GM19035 (cell line): ENCODE measurements around the gene C1QTNF5.
A peak's percentile ranks its signal among the peaks of the same experiment; 100 is the strongest.

Source experiments
- ATAC-seq: cut with Tn5 transposase; IDR thresholded peaks from one replicate; pipeline ENCODE4 v1.9.1; 2021; ENCODE audit not compliant: unreplicated experiment

C1QTNF5 gene

DNA sequence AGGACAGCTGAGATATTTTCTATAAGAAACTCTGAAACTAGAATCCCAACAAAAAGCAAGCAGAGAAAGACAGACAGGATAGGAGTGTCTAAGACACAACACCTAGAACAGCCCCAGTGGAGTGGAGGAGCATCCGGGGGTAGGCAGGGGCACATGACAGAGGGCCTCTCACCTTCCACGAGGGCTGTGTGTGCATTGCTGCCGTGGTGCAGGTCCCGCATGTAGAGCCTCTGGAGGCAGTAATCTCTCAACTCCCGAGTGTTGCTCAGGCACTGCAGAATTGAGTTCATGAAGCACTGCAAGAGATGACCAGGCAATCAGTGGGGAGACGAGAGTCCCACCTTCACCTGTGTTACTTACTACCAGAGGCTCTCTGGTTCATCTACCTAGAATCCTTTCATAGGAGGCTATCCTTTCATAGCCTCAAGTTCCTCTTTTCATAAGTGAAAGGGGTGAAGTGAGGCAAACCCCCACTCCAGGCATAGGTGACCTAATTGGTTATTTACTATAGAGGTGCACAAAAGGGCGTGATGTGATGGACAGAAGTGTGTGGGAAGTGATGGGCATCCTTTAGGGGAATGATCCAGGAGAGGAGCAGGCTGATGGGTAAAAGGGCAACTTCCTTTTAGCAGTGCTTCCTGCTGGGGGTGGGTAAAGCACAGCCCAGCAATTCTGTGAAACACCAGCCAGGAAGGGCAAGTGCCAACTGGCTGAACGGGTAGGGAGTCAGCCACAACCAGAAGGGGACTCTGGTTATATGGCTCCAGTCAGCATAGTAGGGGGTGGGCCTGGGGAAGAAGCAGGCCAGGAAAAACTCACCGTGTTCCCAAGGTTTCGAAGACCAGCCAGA lies 18.9 kb upstream of the C1QTNF5 start:
- no peak for ATAC-seq

DNA sequence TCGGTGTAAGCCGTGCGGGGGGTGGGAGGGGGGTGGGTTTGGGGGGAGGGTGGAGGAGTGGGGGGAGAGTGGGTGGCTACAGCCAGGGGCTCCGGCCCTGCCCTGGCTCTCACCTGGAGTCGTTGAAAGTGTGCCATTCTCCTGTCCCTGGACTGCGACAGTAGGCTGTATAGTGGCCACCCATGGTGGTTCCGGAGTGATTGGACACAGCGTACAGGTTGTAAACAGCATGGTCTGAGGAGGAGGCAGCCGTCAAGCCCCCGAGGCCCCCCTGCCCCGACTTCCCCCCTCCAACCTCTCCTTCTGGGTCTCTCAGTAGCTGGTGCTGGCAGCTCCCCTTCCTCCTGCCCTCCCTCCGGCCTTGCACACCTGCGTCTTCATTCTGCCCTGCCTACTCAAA lies 16.4 kb upstream of the C1QTNF5 start:
- ATAC-seq, result no peak

DNA sequence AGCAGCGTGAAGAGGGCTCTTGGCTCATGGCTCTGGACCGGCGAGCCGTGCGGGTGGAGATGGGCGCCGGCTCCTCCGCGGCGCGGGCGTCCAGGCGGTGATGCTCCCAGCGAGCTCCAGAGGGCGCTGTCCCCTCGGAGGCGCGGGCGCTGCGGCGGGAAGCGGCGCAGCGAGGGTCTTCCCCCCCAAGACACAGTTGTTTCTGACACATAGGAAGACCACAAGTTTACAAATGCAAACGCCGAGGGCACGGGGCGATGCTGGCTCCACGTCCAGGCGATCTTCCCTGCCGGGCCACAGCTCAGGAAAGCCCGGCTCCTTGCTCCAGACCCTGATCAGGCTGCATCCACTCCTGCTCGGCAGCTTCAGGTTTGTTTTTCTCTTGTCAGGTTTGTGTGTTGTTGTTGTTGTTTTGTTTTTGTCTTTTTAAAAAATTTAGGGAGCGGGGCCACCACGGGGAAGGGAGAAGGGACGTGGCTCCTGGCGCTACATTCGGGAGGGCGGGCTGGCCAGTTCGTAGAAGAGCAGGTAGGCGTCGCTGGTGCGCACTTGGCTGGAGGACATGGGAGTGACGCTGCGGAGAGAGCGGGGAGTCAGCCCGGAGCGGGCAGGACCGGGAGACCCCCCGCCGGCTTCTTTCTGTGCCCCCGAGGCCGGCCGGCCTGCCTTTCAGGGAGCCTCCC lies 15.8 kb upstream of the C1QTNF5 start:
- peak; percentile 76 for ATAC-seq

DNA sequence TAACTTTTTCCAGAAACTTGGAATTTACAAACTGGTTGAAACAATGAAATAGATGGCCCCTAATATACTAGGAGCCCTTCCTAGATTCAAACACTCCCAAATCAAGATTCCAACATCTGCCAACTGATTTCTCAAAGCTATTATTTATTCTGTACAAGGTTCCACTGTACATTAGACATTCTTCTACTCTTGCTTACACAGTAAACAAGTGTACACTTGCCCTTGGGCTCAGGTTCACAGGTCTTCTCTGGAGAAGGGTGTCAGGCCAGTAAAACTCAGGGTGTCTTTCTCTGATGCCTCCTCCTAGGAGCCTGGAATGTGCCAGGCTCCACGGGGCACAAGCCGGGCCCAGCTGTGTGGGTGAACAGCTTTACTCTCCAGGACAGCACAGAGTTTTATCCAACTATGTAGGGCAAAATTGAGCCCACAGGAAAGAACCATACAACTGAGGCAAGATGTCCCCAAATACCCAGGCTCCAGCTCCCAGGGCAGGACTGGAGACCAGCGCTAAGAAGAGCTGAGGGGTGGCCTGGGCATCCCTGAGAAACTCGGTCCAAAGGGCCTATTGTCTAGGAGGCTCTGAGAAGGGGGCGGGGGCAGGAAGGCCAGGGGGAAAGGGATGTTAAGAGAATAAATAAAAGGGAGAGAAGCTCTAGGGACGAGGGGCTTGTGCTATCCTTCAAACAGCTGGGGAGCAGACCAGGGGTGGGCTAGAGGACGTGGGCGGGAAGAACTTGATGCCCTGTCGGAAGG lies 14.6 kb upstream of the C1QTNF5 start:
- ATAC-seq, result no peak

DNA sequence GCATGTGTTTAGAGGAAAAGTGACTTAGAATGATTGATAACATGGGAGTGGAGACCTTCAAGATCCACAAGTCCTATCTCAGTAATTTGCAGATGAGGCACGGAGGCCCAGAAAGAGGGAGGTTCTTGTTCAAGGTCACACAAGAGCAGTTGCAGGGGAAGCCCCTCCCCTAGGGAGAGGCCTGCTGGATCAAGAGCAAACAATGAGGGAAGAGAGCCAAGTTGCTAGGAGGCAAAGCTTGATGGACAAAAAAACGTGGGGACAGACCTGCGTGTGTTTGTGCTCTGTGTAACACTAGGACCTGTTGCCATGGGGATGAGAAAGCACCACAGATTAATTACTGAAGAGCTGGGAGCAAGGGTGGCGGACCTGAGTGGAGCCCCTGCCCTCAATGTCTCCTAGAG lies 12.2 kb upstream of the C1QTNF5 start:
- no peak for ATAC-seq

DNA sequence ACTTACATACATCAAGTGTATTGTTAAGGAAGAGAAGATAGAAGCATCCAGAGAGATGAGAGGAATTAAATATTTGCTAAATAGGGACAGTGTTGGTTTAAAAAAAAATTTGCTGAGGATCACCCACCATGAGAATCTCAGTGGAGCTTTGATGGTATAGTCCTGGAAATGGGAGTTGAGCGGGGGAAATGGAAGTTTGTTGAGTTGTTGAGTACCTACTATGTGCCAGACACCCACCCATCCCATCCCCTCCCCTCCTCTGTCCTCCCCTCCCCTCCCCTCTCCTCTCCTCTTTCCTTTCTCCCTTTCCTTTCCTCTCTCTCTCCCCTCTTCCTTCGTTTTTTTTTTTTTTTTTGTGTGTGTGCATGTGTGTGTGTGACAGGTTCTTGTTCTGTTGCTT lies 10.5 kb upstream of the C1QTNF5 start:
- no peak for ATAC-seq

DNA sequence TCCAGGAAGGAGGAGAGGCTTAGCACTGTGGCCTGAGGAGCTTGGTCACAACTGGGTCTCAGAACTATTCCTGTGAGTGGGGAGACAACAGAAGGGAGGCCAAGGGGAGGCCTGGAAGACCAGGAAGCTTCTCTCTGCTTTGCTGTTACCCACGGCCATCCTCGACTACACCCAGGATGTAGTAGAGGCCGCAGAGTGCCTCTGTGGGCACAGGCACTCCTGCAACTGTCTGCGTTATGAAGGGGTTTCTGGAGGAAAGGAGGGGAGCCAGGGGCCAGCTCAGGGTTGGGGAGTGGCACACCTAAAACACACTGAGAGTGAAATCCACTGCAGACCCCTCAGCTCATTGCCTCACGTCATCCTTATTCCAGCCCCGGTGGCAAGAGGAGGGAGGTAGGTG lies 9.6 kb upstream of the C1QTNF5 start:
- ATAC-seq, result no peak

DNA sequence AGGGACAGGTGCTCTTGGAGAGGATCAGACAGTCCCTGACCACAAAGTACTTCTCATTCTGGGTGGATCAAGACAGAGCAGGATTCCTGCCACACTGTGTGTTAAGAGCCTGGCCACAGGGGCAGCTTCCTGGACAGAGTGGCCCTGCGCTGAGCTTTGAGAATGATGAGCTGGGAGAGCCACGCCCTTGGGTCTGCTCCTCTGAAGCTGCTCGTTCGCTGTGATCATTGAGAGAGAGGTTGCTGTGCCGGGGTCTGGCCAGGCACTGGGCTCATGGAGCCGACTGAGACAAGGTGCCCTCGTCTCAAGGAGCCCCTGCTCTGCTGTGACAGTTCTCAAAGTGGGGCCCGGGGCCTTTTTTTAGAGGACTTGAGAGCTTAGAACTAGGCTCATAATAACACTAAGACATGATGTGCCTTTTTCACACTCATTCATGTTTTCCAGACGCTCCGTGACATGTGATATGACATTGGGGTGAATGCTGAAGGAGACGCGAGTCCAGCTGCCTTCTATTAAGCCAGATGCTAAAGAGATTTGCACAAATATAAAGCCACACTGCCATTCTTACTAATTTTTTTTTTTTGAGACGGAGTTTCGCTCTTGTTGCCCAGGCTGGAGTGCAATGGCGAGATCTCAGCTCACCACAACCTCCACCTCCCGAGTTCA lies 7.4 kb upstream of the C1QTNF5 start:
- ATAC-seq, result no peak

DNA sequence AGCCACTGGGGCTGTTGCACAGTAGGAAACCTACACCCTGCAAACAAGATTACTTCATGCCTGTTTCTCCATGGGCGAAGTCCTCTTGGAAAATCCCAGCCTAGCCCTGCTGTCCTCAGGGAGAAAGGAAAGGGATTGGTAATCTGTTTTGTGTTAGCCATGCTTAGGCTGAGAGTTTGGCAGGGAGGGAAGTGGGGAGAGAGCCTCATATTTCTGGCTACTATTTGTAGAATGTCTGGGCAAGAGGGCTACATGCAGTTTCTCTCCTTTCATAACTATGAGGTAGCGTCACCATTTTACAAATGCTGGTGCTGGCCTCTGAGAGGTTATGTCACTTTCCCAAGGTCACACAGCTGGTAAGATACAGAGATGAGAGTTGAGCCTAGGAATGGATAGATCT lies 6.6 kb upstream of the C1QTNF5 start:
- ATAC-seq, result no peak

DNA sequence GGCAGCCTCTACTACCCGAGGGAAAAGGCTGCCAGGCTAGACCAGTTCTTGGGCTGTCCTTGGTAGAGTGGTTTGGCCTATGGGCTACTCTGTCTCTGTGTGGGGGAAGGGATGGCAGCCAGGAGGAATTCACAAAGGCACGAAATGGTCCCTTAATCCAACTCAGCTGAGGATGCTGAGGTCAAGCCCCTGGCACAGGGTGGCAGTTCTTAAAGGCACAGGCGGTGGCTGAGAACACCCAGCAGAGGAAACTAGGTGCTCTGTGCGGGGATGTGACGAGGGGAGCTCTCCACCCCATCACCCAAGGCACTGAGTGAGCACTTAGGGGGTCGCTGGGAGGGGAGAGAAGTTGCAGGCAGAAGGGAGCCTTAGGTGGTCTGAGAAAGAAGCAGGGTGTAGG lies 5.9 kb upstream of the C1QTNF5 start, which contains the start of gene MFRP:
TSS of gene MFRP (minus strand) at position 101 of the 400 bp plus-strand sequence. CDS start 192 bp downstream, outside the sequence.
- ATAC-seq, result no peak

DNA sequence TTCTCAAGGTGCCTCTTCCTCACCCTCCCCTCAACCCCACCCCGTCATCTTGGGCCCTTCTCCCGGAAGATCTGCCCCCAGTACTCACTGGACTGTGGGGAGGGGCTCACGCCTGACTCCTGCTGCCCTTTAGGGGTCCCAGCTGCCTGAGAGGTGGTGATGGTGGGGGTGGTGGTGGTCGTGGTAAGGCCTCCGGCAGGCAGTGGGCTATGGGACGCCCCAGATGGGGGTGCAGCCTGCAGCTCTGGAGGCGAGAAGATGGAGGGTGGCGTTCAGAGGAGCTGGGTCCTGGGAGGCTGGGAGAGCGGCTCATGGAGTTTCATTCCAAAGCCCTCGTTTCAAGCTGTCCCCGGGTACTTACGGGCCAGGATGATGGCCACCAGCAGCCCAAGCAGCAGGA lies 5.0 kb upstream of the C1QTNF5 start:
- no peak for ATAC-seq

DNA sequence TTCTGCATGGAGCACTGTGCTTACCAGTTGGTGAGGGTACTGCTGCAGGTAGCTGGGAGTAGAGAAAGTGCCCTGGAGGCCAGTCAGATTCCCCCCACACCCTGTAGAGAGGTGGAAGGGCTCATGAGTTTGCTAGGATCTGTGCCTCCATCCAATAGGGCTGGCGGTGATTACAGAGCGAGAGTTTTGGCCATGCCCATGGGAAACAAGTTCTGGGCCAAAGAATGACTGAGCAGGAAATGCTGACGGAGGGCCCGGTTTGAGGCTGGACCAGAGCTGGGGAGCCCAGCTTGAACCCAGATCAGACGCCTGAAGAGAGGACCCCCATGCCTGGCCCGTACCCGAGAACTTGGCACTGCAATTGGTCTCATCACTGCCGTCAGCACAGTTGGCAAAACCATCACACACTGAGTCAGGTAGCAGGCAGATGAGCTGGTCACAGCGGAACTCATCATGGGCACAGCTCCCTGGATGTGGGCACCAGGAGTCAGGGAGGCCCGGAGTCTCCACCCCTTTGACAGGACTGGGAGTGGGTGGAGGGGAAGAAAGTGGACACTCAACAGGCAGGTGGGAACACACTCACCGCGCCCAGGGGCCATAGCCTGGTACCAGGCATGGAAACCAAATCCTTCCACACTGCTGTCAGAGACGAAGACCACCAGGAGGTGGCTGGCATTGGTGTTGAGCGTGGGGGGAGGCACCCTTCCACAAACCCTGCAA lies 3.8 kb upstream of the C1QTNF5 start:
- ATAC-seq, result no peak

DNA sequence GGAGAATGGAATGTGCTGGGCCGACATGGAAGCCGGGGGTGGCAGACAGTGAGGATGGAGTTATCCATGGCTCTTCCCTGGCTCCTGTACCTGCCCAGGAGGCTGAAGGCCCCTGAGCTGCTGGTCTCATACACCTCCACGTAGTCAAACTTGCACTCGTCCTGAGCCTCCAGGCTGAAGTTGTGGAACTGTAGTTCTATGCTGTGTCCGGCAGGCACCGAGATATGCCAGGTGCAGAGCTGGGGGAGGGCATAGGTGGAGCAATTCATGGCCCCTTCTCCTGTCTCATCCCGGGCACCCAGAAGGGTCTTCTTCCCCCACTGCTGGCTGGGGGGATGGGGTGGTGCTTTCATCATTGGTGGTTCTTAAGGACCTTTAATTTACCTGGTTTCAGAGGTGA lies 3.0 kb upstream of the C1QTNF5 start:
- ATAC-seq, result no peak

DNA sequence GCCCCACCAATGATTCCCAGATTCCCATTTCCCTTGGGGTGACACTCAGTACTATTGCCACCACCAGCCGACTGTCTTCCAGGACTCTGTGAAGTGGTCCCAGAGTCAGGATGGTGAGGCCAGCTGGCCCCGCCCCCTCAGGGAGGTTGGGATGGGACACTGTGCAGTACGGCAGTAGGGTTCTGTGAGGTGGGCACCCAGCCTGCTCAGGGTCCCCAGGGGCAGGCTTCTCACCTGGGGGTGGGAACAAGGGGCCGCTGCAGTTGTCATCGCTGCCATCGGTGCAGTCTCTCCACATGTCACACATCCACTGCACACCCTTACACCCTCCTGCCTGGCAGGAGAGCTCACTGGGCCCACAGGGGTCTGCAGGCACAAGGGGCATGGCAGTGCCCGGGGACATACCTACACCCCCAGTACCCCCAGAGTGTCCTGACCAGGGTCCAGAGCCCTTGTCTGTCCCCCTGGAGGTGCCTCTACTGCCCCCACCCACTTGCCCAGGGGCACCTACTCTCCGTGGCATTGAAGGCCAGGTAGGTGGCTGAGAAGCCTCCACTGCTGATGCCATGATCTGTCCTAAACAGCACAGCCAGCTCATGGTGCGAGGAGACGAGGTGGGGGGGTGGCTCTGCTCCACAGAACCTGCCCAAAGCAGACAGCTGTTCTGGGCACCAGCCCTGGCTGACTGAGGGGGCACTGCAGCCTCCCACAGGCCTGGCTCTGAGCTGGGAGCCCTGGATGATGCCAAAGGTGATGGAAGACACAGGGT lies 1.9 kb upstream of the C1QTNF5 start:
- no peak for ATAC-seq

DNA sequence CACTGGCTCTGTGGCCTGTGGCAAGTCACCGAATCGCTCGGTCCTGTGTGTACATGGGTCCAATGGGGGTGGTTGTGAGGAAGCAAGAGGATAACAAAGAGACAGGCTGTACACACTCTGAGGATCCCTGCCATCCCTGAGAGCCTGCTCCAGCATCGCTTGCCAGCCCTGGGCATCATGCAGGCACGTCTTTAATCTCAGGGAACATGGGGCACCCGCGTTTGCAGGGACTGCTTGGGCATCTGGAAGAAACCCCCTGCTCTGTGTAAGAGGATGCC lies 1.3 kb upstream of the C1QTNF5 start:
- ATAC-seq, result no peak

DNA sequence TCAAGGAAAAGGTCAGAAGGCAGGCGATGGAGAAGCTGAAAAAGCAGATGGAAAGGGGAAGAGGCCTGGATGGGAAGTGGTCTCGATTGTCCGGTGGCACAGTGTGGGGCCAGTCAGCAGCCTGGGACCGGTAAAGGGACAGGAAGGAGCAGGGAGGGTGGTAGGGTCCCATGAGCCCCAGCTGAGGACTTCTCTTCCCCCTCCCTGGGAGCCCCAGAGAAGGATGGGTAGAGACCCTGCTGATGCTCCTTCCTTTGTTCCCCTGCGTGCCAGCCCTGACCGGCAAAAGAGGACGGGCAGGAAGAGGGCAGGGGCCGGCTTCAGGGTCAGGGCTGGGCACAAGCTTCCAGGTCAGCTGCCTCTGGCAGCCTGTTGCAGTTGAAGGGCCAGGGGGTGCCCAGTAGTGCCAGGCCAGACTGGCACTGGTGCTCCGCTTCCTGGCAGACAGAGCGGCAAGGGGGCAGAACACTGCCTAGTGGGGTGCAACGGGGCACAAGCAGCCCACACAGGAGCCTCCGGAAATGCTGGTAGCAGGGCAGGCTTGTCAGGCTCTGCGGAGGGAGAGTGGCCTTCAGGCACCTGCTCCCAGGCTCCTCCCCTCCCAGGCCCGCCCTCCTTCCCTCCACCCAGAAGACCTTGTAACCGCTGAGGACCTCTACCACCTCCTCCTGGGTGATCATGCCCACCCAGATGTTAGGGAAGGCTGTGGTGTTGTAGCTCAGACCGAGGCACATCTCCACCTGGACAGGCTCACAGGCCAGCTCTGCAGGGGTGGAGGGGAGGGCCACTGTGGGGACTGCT lies 739 bp upstream of the C1QTNF5 start:
- ATAC-seq, result no peak

DNA sequence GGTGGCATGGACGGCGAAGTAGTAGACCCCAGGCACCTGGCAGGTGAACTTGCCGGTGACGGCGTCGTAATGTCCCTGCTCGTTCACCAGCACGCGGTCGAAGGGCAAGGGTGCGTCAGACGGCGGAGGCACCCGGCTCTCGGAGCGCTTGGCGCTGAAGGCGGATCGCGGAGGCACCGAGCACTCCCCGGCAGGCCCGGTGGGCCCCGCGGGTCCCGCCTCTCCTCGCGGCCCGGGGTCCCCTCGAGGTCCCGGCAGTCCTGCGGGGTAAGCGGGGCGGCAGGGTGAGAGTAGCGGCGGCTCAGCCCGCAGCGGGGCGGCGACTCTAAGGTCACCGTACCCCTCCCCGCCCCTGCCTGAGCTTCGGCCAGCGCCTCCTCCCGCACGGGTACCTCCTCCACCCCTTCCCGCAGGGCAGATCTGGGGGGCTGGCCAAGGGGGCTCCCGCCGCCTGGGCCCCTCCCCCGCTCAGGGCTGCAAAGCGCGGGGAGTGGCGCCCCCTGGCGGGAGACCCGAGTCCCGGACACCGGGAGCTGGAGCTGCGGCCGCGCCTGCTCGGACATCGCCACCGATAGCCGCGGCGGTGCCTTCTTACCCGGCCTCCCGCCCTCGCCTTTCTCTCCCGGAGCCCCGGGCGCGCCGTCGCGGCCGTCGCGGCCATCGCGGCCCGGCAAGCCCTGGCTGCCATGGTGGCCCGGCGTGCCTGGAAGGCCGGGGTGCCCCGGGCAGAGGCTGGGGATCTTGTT lies 921 bp downstream of the C1QTNF5 start:
- ATAC-seq, result no peak

DNA sequence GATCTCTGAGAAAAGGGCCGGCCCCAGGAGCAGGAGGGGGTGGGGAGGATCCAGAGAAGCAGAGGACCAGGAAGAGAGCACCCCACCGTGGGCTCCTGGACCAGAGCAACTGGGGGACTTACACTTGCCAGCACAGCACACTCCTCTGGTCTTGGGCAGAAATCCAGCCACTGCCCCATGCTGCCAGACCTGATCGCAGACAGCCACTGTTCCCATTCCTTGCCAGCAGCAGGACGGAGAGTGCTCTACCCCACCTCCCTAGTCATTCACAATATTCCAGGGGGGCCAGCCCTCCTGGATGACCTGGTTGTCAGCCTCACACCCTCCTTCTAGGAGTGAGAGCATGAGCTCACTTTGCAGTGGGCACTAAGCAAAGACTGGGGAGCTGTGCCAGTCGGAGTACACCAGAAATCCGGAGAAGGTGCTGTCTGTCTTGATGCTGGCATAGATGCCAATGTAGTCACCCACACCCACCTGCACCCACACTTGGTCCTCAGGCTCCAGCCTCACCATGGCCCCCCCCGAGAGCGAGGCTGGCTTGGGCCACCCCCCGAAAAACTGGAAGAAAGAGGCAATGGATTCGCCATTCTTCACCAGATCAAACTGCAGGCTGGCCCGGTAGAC lies 1.6 kb downstream of the C1QTNF5 start:
- ATAC-seq, result no peak
